ENCODE data around the gene NAPB.

The NAPB gene

DNA sequence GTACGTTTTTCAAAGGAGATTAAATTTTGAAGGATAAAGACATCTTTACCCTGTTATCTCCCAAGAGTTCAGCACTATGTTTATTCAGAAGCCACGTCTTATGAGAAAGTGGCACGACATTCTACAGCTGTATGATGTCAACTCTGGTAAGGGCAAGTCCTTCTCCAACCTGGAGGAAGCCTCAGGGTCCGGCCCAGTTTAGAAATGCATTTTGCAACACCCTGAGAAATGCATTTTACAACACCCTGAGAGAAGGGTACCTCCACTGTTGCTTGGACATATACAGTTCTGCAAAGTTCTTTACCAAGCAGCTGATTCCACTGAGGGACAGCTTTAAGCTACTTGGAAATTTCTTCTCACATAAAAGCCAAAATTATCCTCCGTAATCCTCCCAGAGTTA lies 17.5 kb downstream of the NAPB start:
- no peak for DNase-seq

- DNase-seq, result no peak
These were observed 20.2 kb downstream of the NAPB start for GRCh38 chr20:23401051-23401450.

GRCh38 chr20:23399568-23400241 lies 21.6 kb downstream of the NAPB start:
- DNase-seq, result no peak

DNA sequence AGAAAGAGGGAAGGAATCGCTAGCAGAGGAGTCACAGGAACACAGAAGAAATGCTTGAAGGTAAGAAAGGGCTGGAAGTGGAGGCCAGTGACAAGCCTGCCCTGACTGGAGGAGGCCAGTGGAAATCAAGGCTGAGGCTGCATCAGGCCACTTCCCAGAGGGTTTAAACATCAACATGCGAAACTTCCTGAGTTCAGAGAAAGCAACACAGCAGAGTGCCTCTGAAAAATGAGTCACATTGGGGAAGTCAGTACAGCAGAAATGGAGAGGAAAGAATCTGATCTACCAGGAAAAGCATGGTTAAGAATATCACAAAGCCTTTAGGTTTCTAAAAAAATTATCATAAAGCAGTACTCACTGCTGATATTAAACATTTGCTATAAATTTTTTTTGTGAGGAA lies 23.3 kb downstream of the NAPB start:
- no peak for DNase-seq

DNA sequence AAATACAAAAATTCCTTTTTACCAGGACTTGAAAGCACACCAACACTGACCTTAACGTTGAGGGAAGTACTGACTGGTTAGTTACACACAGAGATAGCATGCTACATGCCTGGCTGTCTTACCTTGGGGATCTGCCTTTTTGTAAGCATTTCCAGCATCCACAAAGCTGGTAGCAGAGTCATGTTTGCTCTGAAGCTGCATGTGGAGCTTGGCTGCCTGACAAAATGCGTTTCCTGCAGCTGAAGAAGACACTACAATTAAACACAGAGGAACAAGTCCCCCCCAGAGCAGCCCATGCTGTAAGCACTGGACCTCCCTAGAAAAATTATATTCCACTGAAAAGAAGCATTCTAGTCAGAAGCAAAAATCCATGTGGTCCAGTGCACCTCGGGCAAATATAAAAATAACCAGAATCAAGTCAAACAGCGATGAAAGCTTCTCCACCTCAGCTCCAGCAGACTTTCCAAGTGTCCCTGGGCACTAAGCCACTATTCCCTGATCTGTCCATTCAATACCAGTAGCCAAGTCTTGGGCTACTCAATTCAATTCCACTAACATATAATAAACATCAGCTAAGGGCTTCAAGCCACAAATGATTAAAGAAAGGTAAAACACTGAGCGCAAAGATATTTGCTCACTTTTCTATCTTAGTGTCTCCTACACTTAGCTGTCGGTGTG lies 24.2 kb downstream of the NAPB start:
- DNase-seq, result no peak

DNA sequence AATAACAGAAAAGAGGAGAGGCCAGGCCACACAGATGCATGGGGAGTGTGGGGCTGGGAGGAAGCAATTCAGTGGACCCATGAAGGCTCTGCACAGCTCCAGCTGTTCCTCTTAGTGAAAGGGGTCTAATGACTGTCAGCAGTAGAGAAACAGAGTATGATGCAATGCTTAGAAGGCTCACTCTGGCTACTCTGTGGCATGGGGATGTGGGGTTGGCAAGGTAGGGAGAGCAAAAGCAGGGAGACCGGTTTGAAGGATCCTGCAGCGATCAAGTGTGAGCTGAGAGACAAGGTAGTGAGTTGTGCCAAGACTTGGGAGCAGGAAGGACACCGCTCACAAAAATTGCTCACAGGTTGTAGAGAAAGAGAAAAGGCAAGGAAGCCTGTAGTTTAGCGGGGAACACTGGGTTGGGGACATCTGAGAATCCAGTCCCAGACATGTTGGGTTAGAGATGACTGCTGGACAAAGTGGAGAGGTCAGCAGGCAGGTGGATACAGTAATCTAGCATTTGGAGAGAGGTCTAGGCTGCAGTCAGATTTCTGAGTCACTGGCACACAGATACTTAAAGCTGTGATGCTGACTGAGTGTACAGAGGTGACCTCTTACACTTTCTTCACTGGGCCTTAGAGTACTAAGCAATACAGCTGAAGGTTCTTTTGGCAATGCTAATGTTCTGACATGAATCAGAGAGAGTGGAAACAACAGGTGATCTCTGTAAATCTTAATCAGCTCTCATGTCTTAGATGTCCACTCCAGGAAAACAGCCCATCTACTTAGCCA lies 27.1 kb downstream of the NAPB start:
- DNase-seq, result no peak

- DNase-seq, result no peak
These were observed 29.5 kb downstream of the NAPB start for GRCh38 chr20:23391707-23392310.

DNA sequence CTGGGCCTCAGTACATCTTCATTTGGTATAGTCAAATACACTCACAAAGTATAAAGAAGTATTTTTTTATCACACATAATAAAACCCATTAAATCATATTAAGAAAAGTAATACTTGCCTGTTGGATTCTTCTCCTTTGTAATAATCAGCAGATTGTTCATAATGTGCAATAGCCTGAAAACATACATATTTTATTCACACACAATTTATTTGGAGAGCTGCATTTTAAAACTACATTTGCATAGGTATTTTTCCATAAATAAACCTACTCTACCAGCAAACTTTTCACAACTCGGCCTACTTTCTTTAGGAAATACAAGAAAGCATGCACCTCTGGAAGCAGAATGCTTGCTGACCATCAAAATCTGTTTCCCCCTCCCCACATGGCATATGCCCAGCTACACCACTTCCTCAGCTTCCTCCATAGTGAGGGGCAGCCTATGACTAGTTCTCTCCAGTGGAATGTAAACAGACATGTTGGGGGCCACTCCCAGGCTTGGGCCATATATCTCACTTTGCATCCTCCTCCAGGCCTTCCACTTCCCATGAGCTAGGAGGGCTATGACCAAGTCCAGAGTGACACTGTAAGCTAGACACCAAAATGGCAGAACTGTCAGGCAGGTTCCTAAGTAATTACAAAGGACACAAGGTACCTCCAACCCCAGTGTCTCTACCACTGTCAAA lies 31.1 kb downstream of the NAPB start:
- DNase-seq, result no peak

GRCh38 chr20:23387118-23387443 lies 34.2 kb downstream of the NAPB start:
- no peak for DNase-seq

GRCh38 chr20:23386304-23387117 lies 34.8 kb downstream of the NAPB start:
- no peak for DNase-seq

- no peak for DNase-seq
These were observed 39.4 kb downstream of the NAPB start for GRCh38 chr20:23381876-23382275.

- no peak for DNase-seq
These were observed 41.5 kb downstream of the NAPB start for GRCh38 chr20:23379772-23380171.

DNA sequence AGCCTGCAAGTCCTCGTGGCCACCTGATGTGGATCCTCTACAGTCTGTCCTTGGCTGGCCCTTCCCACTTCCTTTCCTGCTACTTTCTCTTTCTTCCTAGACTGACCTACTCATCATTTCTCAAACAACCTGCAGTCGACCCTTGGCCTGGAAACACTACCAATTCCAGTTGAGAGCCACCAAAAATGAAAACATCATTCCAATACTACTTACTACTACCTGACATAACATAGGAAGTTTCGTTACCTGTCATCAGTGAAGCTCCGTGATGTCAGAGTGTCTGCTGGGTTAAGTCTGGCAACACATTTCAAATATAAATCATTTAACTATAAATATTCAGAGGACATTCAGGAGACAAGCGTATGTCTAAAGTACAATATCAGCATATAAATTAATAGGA lies 45.5 kb downstream of the NAPB start:
- no peak for DNase-seq

GRCh38 chr20:23374441-23374840 lies 46.8 kb downstream of the NAPB start:
- no peak for DNase-seq

DNA sequence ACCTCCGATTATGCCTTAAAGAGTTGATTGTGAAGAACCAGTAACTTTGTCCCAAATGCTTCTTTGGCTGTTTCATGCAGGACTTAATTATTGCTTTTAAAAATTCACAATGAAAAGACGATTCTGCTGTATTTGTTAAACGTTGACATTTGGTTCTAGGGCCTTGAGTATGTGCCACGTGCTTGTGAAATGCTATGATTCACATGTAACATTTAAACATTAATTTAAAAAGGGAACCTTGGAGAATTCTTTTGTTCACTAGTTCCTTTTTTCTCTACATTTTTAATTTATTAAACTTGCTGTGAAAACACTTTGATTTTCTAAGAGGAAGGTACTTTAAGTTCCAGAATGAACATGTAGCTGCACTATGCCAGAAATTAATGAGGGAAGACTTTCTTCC lies 49.8 kb downstream of the NAPB start:
- DNase-seq, result no peak

GRCh38 chr20:23370873-23371272 lies 50.4 kb downstream of the NAPB start:
- no peak for DNase-seq

GRCh38 chr20:23370274-23370673 lies 51.0 kb downstream of the NAPB start:
- no peak for DNase-seq

GRCh38 chr20:23369072-23369823 lies 52.0 kb downstream of the NAPB start:
- no peak for DNase-seq

- DNase-seq, result no peak
These were observed 52.8 kb downstream of the NAPB start for GRCh38 chr20:23368316-23369071.

DNA sequence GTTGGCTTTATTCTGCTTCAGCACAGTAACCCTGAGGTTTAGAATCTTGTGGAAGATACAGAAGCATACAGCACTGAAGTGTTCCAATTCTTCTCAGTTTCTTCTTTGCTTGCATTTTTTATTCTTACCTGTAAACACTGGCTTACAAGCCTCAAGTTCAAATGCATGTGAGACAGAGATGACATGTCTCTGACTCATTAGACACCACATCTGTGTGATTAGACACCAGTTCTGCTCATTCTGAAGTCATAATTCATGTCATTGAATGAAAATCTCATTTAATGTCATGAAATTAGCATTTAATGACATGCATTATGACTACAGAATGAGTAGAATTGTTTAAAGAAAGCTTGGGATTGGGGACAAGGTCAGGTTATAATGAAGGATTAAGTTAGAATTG lies 53.5 kb downstream of the NAPB start:
- no peak for DNase-seq

- DNase-seq, result no peak
These were observed 54.9 kb downstream of the NAPB start for GRCh38 chr20:23366384-23366783.
